SU-DHL-6 (cell line): ENCODE data around the gene TNIP1.

Experiments
- H2AFZ ChIP-seq: fragments of 200-600 bp; sonication (generic); 2 replicates; pipeline ENCODE4 v1.6.1; 2014; ENCODE audit warnings: low read depth, mild to moderate bottlenecking, moderate library complexity, mixed read lengths, antibody characterized with exemption, low read length; ENCODE audit not compliant: severe bottlenecking
- H3F3A ChIP-seq: fragments of 200-600 bp; shearing (Covaris generic); 2 replicates; pipeline ENCODE4 v1.6.0; 2016; ENCODE audit warnings: antibody characterized with exemption, mild to moderate bottlenecking; ENCODE audit not compliant: insufficient read depth
- H3K27ac ChIP-seq: fragments of 200-600 bp; sonication (generic); 2 replicates; pipeline ENCODE4 v1.5.1; 2016; ENCODE audit warnings: low read depth, mild to moderate bottlenecking, low read length, moderate library complexity, mixed read lengths
- H3K27me3 ChIP-seq: fragments of 200-600 bp; sonication (generic), shearing (Covaris generic); 2 replicates; pipeline ENCODE4 v1.6.0; 2014; ENCODE audit warnings: mild to moderate bottlenecking, low read length
- H3K36me3 ChIP-seq: fragments of 200-600 bp; sonication (generic); 2 replicates; pipeline ENCODE4 v1.6.1; 2014; ENCODE audit warnings: mild to moderate bottlenecking, low read length, mixed read lengths
- H3K4me2 ChIP-seq: fragments of 300-600, 200-600 bp; shearing (Covaris generic), sonication (generic); 2 replicates; pipeline ENCODE4 v1.6.0; 2014; ENCODE audit warnings: low read length, low read depth, mild to moderate bottlenecking; ENCODE audit not compliant: poor library complexity, severe bottlenecking
- H3K4me3 ChIP-seq: fragments of 200-600 bp; sonication (generic); 2 replicates; pipeline ENCODE4 v1.5.1; 2014; ENCODE audit warnings: antibody characterized with exemption, low read length, mild to moderate bottlenecking, mixed read lengths; ENCODE audit not compliant: insufficient read depth, poor library complexity, severe bottlenecking
- H3K79me2 ChIP-seq: fragments of 200-600 bp; sonication (generic); 2 replicates; pipeline ENCODE4 v1.6.1; 2014; ENCODE audit warnings: mild to moderate bottlenecking, low read length, moderate library complexity; ENCODE audit not compliant: insufficient read depth
- H3K9ac ChIP-seq: fragments of 200-600 bp; sonication (generic); 2 replicates; pipeline ENCODE4 v1.7.0; 2014; ENCODE audit warnings: mild to moderate bottlenecking, low read length
- H3K9me2 ChIP-seq: fragments of 200-600 bp; sonication (generic); replicated peaks from 2 replicates; pipeline ENCODE4 v1.6.1; 2014; ENCODE audit warnings: low read length; ENCODE audit not compliant: insufficient read depth
- H3K9me3 ChIP-seq: fragments of 200-600 bp; sonication (generic); 2 replicates; pipeline ENCODE4 v1.6.1; 2014; ENCODE audit warnings: low read length, mixed read lengths; ENCODE audit not compliant: insufficient read depth
- H4K20me1 ChIP-seq: fragments of 200-600 bp; sonication (generic); 2 replicates; pipeline ENCODE4 v1.6.1; 2014; ENCODE audit warnings: low read depth, mild to moderate bottlenecking, antibody characterized with exemption, low read length, moderate library complexity, mixed read lengths
- EZH2phosphoT487 ChIP-seq: fragments of 200-600 bp; sonication (generic), shearing (Covaris generic); conservative IDR thresholded peaks from 2 replicates; pipeline ENCODE4 v1.6.1; 2018; ENCODE audit warnings: mild to moderate bottlenecking, antibody characterized with exemption, low read length, moderate library complexity, mixed read lengths
- TF ChIP-seq, protein P1 (sequence below): fragments of 200-600 bp; sonication (generic); IDR thresholded peaks from one replicate; pipeline ENCODE4 v1.5.1; 2017; ENCODE audit warnings: antibody characterized with exemption, mild to moderate bottlenecking, low read length, moderate library complexity; ENCODE audit not compliant: insufficient read depth, poor library complexity, severe bottlenecking

TNIP1 gene

DNA sequence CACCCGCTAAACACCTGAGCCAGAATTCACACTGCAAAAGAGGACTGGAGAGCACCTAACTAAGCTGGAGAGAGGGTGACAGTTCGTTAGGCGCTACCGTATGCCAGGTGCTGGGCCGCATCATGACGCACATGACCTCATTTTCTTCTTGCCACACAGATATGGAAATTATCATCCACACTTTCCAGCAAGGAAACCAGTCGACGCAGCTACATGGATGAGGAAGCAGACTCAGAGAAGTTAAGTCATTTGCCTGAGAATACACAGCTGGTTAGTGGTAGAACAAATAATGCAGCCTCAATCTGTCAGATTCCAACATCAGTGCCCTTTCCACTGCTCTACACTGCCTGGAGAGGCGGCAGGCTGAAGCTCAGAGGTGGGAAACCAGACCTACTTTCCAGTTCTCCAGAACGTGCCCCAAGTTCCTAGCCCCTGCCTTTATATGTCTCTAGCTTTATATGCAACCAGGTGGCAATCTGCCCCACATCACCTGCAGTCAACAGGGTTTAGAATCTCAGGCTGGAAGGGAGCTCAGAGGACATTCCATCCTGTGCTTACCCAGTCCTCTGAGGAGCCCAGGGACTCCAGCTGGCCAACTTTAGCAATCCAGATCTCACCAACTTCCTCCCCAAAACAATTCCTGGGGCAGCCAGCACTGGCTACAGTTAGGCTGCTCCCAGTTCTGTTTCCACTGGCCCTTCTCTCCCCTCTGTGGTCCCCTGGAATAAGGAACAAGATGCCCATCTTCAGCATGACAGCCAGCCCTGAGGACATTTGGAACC is 8.8 kb downstream of the TNIP1 start:
- Histone ChIP-seq H4K20me1 (no peaks in the 10 kb centered on the region), H3K79me2 (peaks cover 98% of the 10 kb centered on the region), H3K27ac (no peak overlapping the region)

DNA sequence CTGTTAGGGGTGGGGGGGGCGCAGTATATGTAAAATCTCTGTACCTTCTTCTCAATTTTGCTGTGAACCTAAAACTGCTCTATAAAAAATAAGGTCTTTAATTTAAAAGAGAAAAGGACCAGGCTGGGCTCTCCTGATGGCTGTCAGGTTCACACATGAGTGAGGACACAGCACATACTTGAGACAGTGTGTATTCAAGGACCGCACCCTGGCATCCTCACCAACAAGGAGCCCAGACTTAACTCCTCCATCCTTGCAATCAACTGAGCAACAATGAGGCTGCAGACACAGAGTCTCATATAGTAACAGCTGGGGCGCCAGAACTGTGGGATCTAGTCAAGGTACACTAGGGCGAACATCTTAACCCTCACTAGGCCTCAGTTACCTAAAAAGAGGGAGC is 9.8 kb downstream of the TNIP1 start:
- Histone ChIP-seq H3K36me3 (peaks cover 4% of the 10 kb centered on the region; the same call in 1 of the 2 replicates), H3K9ac (no peak overlapping the region), H3K9me3 (no peaks in the 10 kb centered on the region), H3F3A (peaks cover 10% of the 10 kb centered on the region; the same call in 1 of the 2 replicates), H3K4me3 (no peak overlapping the region), H3K79me2 (peaks cover 98% of the 10 kb centered on the region), H3K27ac (0 out of 2 replicates have a peak overlapping the region, but pooled peaks have one; percentile 77), H3K27me3 (no peaks in the 10 kb centered on the region), H2AFZ (no peak overlapping the region), H3K4me2 (no peak overlapping the region), H4K20me1 (no peaks in the 10 kb centered on the region), H3K9me2 (no peaks in the 10 kb centered on the region)
- TF ChIP-seq EZH2phosphoT487, result no peak
- TF ChIP-seq, protein P1, sequence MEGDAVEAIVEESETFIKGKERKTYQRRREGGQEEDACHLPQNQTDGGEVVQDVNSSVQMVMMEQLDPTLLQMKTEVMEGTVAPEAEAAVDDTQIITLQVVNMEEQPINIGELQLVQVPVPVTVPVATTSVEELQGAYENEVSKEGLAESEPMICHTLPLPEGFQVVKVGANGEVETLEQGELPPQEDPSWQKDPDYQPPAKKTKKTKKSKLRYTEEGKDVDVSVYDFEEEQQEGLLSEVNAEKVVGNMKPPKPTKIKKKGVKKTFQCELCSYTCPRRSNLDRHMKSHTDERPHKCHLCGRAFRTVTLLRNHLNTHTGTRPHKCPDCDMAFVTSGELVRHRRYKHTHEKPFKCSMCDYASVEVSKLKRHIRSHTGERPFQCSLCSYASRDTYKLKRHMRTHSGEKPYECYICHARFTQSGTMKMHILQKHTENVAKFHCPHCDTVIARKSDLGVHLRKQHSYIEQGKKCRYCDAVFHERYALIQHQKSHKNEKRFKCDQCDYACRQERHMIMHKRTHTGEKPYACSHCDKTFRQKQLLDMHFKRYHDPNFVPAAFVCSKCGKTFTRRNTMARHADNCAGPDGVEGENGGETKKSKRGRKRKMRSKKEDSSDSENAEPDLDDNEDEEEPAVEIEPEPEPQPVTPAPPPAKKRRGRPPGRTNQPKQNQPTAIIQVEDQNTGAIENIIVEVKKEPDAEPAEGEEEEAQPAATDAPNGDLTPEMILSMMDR, result no peak

More for the DNA sequence above, 8.8 kb downstream of the TNIP1 start:
- Histone ChIP-seq H3K9me3 (no peaks in the 10 kb centered on the region), H3K9ac (no peak overlapping the region), H3F3A (peaks cover 10% of the 10 kb centered on the region; the same call in 1 of the 2 replicates), H2AFZ (no peak overlapping the region), H3K4me3 (no peak overlapping the region), H3K27me3 (no peaks in the 10 kb centered on the region), H3K9me2 (no peaks in the 10 kb centered on the region), H3K36me3 (peaks cover 4% of the 10 kb centered on the region; the same call in 1 of the 2 replicates), H3K4me2 (no peak overlapping the region)
- TF ChIP-seq EZH2phosphoT487, result no peak
- TF ChIP-seq, protein P1, result no peak

DNA sequence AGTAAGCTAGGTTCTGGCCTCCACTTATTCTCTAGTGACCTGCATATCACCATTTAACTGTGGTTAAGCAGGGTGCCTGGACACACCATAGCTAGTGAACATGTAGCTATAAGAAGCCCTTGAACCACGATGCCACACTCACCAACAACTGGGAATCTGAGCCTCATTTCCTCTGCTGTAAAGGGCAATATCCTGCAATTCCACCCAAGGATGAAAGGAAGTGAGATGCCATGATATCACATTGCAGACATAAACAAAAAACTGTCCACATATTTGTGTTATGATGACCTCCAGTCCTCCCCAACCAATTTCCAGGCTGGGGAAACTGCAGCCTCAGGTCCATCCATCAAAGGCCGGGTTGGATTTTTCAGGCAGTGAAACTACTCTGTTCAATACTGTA is 10.4 kb downstream of the TNIP1 start:
- TF ChIP-seq, protein P1, result no peak
- no peak for TF ChIP-seq EZH2phosphoT487
- Histone ChIP-seq H3K36me3 (peaks cover 4% of the 10 kb centered on the region; the same call in 1 of the 2 replicates), H2AFZ (no peak overlapping the region), H3K4me2 (no peak overlapping the region), H4K20me1 (no peaks in the 10 kb centered on the region), H3K9me3 (no peaks in the 10 kb centered on the region), H3K9ac (no peak overlapping the region), H3K79me2 (peaks cover 98% of the 10 kb centered on the region), H3F3A (peaks cover 10% of the 10 kb centered on the region; the same call in 1 of the 2 replicates), H3K9me2 (no peaks in the 10 kb centered on the region), H3K4me3 (no peak overlapping the region), H3K27me3 (no peaks in the 10 kb centered on the region), H3K27ac (peak overlapping the region; percentile 77; the same call in 1 of the 2 replicates)
